SU-DHL-6 (cell line): Measurements from ENCODE around the gene THOC1.

Source experiments
- CTCF ChIP-seq: fragments of 200-600 bp; sonication (generic); IDR thresholded peaks from one replicate; pipeline ENCODE4 v1.5.1; 2017; ENCODE audit warnings: antibody characterized with exemption, mild to moderate bottlenecking, low read length, moderate library complexity; ENCODE audit not compliant: insufficient read depth, poor library complexity, severe bottlenecking
- EZH2phosphoT487 ChIP-seq: fragments of 200-600 bp; sonication (generic), shearing (Covaris generic); conservative IDR thresholded peaks from 2 replicates; pipeline ENCODE4 v1.6.1; 2018; ENCODE audit warnings: mild to moderate bottlenecking, antibody characterized with exemption, low read length, moderate library complexity, mixed read lengths

- TF ChIP-seq CTCF (no peak), EZH2phosphoT487 (no peak)
Measured at GRCh38 chr18:212780-213179, 55.1 kb downstream of the THOC1 start.
